CD4-positive, alpha-beta T cell treated with Interleukin-12 subunit alpha and Interleukin-12 subunit beta, for 1 hour (primary cell): Measurements from ENCODE around the gene PLPP7.
"Not testable (repeated sequence)": the region's sequence is repeated elsewhere in the genome, so short reads cannot be mapped to it uniquely, and the experiment has no call there.

Experiments used
- DNase-seq: peaks from one replicate; pipeline ENCODE4 v3.0.0-alpha.2; 2020

PLPP7 gene

DNA sequence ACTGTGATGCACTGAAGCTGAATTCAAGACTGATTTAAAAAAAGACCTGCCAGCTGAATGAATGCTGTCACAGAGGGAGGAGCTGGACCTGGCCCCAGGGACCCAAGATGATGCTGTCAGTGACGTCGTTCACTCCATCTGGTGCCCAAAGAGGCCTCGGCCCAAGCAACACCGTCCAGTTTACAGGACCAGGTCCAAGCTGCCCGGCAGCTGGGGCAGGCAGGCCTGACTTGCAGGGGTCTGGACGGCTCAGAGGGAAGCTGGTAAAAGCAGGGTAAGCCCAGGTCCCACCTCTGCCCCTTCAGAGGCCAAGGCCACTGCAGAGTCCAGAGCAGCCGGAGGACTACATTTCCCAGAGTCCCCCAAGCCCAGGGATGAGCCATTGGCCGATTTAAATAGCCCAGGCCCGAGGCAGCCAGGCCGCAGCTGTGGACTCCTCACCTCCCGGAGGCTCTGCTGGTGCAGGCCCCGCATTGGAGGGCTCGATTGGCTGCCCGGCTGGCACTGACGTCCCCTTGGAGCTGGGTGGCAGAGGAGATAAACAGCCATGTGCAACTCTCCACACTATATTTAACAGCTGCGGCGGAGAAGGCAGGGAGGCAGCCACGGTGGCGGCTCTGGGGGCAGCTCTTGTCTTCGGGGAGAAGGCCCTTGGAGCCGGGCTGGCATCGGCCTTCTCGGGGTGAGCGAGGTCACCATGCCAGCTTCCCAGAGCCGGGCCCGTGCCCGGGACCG is at the start of gene PLPP7:
TSS of gene PLPP7 (plus strand) at position 423 of the 735 bp plus-strand sequence. CDS start at position 698, 275 bp downstream.
- no peak for DNase-seq

GRCh38 chr9:131240047-131240921 is 49.2 kb upstream of the PLPP7 start:
- no peak for DNase-seq

- DNase-seq = not testable (repeated sequence)
Observed at GRCh38 chr9:131244331-131244730, 45.2 kb upstream of the PLPP7 start.

DNA sequence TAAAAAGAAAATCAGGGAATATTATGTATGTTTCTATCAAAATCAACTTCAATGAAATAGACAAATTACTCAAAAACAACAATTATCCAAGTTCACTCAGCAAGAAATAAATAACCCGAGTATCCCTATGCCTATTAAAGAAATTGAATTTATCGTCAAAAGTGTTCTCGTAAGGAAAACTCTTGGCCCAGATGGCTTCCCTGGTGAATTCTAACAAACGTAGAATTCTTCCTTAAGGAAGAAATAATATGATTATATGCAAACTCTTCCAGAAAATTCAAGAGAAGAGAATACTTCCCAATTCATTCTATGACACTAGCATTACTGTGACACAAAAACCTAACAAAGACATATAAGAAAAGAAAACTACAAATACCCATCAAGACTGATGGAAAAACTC is 42.9 kb upstream of the PLPP7 start:
- no peak for DNase-seq

- DNase-seq = no peak
Observed at GRCh38 chr9:131252120-131252519, 37.4 kb upstream of the PLPP7 start.

- DNase-seq = no peak
Observed at GRCh38 chr9:131253891-131254491, 35.5 kb upstream of the PLPP7 start.

GRCh38 chr9:131254626-131255025 is 34.9 kb upstream of the PLPP7 start:
- no peak for DNase-seq

DNA sequence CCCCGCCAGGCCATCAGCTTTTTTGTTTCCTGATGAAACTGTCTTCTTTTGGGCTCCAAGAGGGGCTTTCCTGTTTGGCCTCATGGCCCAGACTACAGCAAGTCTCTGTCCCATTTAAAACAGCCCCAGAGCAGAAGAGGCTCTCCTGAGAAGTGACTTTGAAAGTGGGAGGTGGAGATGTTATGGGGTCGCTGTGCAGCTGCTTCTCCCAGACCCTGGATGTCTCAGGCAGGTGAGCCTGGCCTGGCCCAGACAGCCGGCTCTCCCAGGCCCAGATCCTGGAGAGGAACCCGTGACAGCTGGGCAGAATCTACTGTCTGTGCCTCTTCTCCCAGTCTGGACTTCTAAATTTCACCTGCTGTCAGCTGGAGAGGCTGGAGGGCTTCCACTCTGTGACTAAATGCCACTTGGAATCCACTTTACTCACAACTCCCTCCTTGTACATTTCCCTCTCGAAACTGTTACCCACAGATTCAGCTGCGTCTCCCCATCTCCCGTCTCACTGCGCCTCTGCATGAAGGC is 33.8 kb upstream of the PLPP7 start:
- DNase-seq = no peak

- no peak for DNase-seq
Observed at GRCh38 chr9:131257266-131258025, 32.1 kb upstream of the PLPP7 start.

DNA sequence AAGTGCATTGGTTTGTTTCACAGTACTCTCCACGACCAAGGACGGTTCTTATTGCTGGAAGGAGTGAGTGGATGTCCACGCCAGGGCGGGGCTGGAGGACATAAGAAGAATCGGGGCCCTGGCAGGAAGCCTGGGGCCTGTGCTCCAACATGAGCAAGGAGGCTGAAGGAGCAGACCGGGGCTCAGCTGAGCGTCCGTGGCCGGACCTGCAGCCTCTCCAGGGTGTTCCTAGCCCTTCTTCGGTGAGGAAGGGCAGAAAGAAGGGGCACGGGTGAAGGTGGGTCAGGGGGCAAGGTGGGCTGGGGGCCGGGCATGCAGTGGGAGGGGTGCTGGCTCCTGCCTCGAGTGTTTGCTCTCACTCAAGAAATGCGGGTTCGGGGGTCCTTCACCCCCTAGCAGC is 31.3 kb upstream of the PLPP7 start:
- DNase-seq = no peak

GRCh38 chr9:131258698-131259431 is 30.7 kb upstream of the PLPP7 start:
- no peak for DNase-seq

- DNase-seq = no peak
Observed at GRCh38 chr9:131259432-131259898, 30.1 kb upstream of the PLPP7 start.

- no peak for DNase-seq
Observed at GRCh38 chr9:131259916-131260597, 29.5 kb upstream of the PLPP7 start.

- DNase-seq = no peak
Observed at GRCh38 chr9:131260751-131261452, 28.6 kb upstream of the PLPP7 start.

DNA sequence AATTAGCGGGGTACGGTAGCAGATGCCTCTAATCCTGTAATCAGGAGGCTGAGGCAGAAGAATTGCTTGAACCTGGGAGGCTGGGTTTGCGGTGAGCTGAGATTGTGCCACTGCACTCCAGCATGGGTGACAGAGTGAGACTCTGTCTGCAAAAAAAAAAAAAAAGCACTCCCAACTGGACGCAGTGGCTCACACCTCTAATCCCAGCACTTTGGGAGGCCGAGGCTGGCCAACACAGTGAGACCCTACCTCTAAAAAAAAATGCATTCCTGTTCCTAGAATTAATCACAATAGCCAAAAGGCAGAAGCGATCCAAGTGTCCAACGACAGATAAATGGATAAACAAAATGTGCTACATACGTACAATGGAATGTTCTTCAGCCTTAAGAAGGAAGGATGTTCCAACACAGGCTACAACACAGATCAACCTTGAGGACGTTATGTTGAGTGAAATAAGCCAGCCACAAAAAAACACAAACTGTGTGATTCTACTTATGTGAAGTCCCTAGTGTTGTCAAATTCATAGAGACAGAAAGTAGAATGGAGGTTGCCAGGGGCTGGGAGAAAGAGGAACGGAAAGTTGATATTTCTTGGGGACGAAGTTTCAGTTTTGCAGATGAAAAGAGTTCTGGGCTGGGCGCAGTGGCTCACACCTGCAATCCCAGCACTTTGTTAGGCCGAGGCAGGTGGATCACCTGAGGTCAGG is 27.0 kb upstream of the PLPP7 start:
- DNase-seq = no peak

DNA sequence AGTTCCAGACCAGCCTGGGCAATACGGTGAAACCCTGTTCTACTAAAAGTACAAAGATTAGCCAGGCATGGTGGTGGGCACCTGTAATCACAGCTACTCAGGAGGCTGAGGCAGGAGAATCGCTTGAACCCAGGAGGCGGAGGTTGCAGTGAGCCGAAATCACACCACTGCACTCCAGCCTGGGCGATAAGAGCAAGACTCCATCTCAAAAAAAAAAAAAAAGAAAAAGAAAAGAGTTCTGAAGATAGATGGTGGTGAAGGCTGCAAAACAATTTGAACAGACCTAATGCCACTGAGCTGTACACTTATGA is 26.5 kb upstream of the PLPP7 start:
- DNase-seq = not testable (repeated sequence)

DNA sequence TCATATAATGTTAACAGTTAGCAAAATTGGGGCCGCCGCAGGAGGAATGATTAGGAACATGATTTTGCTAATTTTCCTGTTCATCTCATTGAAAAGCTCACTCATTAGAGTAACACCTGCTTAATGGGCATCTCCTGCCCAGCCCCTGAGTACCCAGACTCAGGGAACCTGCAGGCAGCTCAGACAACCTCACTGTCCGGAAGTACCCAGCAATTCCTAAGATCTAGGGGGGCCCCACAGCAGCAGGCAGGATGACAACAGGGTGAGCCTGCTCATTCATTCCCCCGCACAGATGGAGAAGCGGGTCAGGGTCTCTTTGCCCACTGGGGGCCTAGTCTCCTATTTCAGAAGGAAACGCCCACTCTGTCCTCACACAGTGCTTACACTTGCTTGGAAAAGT is 25.8 kb upstream of the PLPP7 start:
- no peak for DNase-seq

DNA sequence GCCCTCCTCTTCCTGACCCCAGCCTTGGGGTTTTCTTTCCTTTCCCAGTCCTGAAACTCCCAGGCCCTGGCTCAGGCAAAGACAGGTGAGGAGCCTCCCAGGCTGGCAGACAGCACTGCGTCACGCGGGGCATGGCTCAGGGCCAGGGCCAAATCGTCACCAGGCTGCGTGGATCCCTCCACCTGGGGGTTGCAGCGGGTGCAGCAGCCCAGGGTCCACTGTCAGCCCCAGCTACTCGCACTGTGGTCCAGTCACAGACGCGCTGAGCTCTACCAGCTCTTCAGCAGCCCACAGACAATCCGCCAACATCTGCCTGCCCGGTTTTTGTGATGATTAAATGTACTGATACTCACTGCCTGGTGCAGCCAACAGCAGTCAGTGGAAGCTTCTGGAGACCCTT is 25.3 kb upstream of the PLPP7 start:
- no peak for DNase-seq

DNA sequence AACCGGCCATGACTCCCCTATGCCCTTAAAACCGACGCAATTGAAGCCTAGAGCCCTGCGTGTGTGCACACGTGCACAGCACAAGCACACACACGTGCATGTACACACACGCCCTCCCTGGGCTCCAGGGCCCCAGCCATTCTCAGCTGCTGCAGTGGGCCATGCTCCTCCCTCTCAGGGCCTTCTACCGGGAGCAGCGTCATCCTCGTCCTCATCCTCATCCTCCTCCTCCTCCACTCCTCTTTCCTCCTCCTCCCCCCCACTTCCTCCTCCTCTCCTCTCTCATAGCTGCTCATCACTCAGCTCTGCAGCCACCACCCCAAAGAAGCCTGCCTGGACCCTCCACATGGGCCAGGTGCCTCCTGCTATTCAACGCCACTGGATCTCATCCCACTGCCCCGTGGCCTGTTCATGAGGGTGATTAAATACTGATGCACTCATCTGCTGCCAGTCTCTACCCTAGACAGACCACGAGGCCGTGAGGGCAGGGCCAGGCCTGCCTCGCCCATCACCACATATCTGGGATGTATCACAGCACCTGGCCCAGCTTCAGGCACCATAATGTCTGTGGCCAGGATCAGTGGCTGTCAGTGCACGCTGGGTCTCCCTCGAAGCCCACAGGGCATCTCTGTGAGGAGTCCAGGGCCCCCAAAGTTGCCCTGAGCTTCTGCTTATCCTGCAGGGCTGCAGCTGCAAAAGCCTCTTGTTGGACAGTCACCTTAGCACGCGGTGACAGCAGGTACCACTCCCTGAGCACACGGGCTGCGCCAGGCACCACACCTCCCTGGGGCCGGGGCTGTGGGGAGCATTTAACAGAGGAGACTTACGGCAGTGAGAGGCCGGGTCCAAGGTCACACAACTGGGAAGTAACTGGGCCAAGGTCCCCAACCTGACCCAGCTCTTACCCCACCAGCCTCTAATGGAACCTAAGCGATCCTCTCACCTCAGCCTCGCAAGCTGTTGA is 23.0 kb upstream of the PLPP7 start:
- peak; percentile 41 for DNase-seq
